ENCODE data around the gene UTS2R.
"Not testable (repeated sequence)": the region's sequence is repeated elsewhere in the genome, so short reads cannot be mapped to it uniquely, and the experiment has no call there.

UTS2R gene

GRCh38 chr17:82375359-82376041 is 3.9 kb downstream of the UTS2R start:
- no peak for DNase-seq (ENCODE audit: low read depth)

GRCh38 chr17:82376042-82376730 is 4.6 kb downstream of the UTS2R start:
- no peak for DNase-seq (ENCODE audit: low read depth)

GRCh38 chr17:82377294-82377693 is 5.7 kb downstream of the UTS2R start:
- DNase-seq (ENCODE audit: low read depth) = not testable (repeated sequence)

- DNase-seq (ENCODE audit: low read depth) = no peak
These were observed 6.6 kb downstream of the UTS2R start for GRCh38 chr17:82377924-82378740.

- no peak for DNase-seq (ENCODE audit: low read depth)
These were observed 7.1 kb downstream of the UTS2R start for GRCh38 chr17:82378741-82379021.

- DNase-seq (ENCODE audit: low read depth) = no peak
These were observed 9.5 kb downstream of the UTS2R start for GRCh38 chr17:82380860-82381702.

- DNase-seq (ENCODE audit: low read depth) = not testable (repeated sequence)
These were observed 10.1 kb downstream of the UTS2R start for GRCh38 chr17:82381703-82382009.

GRCh38 chr17:82382220-82382932 is 10.8 kb downstream of the UTS2R start:
- DNase-seq (ENCODE audit: low read depth) = not testable (repeated sequence)

GRCh38 chr17:82382933-82383255 is 11.3 kb downstream of the UTS2R start:
- DNase-seq (ENCODE audit: low read depth) = no peak

- DNase-seq (ENCODE audit: low read depth) = no peak
These were observed 11.8 kb downstream of the UTS2R start for GRCh38 chr17:82383411-82383810.

GRCh38 chr17:82384051-82384729 is 12.6 kb downstream of the UTS2R start:
- DNase-seq (ENCODE audit: low read depth) = no peak

- no peak for DNase-seq (ENCODE audit: low read depth)
These were observed 13.3 kb downstream of the UTS2R start for GRCh38 chr17:82384730-82385481.

- no peak for DNase-seq (ENCODE audit: low read depth)
These were observed 14.1 kb downstream of the UTS2R start for GRCh38 chr17:82385559-82386254.

GRCh38 chr17:82386255-82386831 is 14.8 kb downstream of the UTS2R start:
- no peak for DNase-seq (ENCODE audit: low read depth)

GRCh38 chr17:82386881-82387704 is 15.5 kb downstream of the UTS2R start:
- no peak for DNase-seq (ENCODE audit: low read depth)

GRCh38 chr17:82387705-82388106 is 16.1 kb downstream of the UTS2R start:
- DNase-seq (ENCODE audit: low read depth) = no peak

GRCh38 chr17:82388223-82388921 is 16.8 kb downstream of the UTS2R start:
- no peak for DNase-seq (ENCODE audit: low read depth)

- no peak for DNase-seq (ENCODE audit: low read depth)
These were observed 17.3 kb downstream of the UTS2R start for GRCh38 chr17:82388922-82389283.

Data from activated T-helper 9 cell treated with anti-CD3 and anti-CD28 coated beads, Interleukin-2, amount 50 U/mL, for 16 hours (primary cell).